HG03280 (cell line): ENCODE data around the gene GALNS.
"Not testable (repeated sequence)": the region's sequence is repeated elsewhere in the genome, so short reads cannot be mapped to it uniquely, and the experiment has no call there.

Experiments used
- ATAC-seq: cut with Tn5 transposase; IDR thresholded peaks from one replicate; pipeline ENCODE4 v1.9.1; 2021; ENCODE audit warnings: mild to moderate bottlenecking, moderate library complexity; ENCODE audit not compliant: unreplicated experiment

The GALNS gene

DNA sequence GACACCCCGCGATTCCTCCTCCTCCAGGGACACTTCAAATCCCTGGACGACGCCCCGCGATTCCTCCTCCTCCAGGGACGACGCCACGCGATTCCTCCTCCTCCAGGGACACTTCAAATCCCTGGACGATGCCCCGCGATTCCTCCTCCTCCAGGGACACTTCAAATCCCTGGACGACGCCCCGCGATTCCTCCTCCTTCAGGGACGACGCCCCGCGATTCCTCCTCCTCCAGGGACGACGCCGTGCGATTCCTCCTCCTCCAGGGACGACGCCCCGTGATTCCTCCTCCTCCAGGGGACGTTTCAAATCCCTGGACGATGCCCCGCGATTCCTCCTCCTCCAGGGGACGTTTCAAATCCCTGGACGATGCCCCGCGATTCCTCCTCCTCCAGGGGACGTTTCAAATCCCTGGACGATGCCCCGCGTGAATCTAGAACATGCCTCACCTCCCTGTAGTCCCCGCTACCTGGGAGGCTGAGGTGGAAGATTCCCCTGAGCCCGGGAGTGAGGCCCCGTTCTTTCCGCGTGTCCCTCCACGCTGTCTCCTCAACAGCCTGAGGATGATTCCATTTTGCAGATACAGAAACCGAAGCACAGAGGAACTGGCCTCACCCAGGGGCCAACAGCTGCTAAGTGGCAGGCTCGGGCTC lies 33.1 kb upstream of the GALNS start:
- not testable (repeated sequence) for ATAC-seq

GRCh38 chr16:88888461-88889387 lies 32.0 kb upstream of the GALNS start:
- no peak for ATAC-seq

- no peak for ATAC-seq
Observed at GRCh38 chr16:88888057-88888456, 31.3 kb upstream of the GALNS start.

- ATAC-seq, result no peak
Observed at GRCh38 chr16:88886845-88887521, 30.2 kb upstream of the GALNS start.

DNA sequence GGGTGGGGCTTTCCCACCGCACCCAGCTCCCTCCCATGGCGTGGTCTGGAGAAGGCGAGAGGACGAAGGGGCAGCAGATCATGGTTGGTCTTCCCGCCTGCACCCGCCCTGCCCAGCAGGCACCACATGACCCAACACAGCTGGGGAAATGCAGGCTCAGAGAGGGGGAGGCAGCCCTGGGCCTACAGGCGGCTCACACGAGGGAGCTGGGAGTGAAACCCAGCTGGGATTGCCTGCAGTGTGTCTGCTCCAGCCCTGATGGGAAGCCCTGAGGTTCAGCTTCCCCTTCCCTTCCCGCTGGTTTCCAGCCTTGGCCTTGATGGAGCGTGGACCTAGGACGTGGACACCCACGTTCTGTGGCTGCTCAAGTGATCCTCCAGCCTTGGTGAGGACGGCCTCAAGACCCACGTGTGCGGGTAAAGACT lies 29.7 kb upstream of the GALNS start:
- ATAC-seq, result no peak

DNA sequence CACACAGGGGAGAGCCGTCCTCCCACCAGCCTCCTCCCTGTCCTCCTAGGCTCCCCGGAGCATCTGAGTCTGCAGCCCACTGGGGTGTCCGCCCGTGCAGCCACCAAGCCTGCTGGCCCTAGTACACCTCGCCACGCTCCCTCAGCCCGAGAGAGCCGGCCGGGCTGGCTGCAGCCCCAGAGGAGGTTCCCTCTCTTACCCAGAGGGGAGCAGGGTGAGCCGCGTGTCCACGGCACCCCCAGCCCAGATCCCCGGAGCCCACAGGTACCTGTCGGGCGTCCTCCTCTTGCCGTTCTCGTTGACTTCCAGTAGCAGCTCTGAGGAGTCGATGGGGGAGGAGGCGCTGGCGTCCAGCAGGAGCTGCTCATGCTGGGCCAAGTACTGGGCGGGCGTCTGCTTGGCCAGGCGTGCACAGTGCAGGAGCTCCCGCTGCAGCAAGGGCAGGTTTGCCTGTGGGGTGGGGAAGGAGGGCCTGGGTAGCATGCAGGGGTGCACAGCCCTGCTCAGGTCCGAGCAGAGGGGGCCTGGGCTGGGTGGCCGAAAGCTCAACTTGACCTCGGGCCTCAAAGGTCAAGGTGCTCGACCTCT lies 29.0 kb upstream of the GALNS start:
- ATAC-seq, result no peak

DNA sequence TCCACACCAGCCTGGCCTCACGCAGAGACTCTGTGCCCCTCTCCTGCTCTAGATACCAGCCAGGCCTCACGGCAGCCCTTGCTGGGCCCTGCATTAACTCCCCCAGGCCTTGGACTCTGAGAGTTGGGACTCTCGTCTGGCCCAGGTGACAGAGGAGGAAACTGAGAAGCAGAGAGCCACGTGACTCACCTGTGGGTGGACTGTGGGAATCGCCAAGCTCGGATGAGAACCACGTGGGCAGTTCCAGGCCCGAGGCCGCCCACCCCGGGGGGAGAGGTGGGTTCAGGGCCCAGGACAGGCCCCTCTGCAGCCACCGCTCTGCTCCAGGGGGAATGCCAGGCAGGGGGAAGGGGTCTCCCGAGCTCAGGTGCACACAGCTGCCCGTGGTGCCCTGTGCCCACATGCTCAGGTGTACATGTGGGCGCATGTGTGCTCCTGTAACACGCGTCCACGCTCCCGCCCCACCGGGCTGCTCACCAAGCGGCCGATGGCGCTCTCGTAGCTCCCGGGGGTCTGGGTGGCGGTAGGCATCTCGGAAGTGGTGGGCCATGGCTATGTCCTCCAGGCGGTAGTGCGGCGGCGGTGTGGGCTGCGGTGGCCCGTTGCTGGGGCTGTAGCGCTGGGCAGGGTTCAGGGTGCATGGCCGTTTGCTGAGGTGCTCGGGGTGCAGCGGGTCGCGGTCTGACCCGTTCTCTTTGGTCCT lies 28.0 kb upstream of the GALNS start:
- ATAC-seq, result no peak

- ATAC-seq, result no peak
Observed at GRCh38 chr16:88883946-88884345, 27.2 kb upstream of the GALNS start.

GRCh38 chr16:88883117-88883895 lies 26.6 kb upstream of the GALNS start:
- ATAC-seq, result no peak

GRCh38 chr16:88882358-88883030 lies 25.7 kb upstream of the GALNS start:
- ATAC-seq, result no peak

GRCh38 chr16:88881675-88882357 lies 25.1 kb upstream of the GALNS start:
- no peak for ATAC-seq

DNA sequence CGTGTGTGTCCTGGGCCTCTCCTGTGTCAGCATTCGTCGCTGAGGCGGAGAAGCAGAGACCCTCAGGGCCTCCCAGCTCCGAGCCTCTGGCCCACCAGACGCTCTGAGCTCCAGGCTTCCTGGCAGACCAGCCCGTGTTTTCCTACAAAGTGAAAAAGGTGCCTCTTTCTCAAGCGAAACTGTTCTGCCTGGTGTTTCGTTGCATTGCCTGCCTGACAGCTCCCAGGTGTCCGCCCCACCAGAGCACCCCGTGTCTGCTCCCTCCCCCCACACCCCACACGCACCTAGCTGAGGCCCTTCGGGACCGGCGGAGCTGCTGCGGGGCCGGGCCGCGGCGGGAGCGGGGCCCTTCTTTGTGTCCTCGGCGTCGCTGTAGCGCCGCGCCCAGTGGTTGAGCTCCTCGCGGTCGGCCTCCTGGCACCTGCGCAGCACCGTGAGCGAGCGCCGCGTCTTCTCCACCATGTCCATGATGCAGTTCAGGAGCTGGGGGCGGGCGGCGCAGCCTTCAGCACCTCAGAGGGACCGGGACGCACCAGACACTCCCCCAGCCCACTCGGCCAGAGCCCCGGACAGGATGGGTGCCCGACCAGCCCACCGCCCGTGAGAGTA lies 24.4 kb upstream of the GALNS start:
- ATAC-seq, result no peak

DNA sequence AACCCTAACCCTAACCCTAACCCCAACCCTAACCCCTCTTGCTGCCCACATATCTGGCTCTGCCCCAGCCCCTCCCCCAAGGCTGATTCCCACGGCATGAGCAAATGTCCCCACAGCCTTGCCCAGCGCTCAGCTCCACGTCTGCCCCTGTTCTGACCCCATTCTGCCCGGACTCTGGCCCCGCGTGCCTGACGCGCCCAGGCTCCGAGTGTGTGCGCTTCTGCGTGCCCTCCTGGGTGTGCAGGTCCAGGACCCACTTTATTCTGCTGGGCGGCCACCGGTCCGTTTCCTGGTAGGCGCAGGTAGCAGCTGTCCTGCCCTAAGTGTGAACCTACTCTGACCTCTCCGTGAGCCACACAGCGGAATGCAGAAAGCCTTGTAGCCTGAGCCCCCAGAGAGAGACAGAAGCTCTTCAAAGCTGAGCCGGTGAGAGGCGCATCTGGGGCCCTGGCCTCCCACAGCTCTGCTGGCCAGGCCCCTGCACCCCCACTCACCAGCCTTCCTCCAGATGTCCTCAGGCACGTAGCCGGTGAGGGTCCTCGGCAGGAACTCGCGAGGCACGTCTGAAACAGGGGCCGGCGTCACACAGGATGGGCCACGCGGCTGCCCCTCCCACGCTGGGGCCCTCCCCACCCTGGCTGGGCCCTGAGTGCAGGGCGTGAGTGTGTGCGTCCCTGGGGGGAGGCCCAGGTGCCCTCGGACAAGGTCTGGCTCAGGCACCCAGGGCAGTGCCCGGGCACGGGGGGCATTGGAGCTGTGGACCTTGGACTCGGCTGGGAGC lies 23.7 kb upstream of the GALNS start:
- no peak for ATAC-seq

DNA sequence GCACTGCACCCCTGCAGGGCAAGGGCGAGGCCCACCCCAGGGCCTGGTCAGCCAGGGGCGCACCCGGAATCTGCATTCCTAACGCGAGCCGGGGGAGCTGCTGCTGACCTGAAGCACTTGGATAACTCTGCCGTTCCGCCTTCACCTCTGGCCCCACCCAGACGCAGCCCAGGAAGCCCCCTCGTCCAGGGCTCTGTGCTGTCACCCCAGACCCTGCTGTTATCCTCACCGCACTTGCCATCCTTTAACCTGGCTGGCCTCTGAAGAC lies 23.0 kb upstream of the GALNS start:
- no peak for ATAC-seq

DNA sequence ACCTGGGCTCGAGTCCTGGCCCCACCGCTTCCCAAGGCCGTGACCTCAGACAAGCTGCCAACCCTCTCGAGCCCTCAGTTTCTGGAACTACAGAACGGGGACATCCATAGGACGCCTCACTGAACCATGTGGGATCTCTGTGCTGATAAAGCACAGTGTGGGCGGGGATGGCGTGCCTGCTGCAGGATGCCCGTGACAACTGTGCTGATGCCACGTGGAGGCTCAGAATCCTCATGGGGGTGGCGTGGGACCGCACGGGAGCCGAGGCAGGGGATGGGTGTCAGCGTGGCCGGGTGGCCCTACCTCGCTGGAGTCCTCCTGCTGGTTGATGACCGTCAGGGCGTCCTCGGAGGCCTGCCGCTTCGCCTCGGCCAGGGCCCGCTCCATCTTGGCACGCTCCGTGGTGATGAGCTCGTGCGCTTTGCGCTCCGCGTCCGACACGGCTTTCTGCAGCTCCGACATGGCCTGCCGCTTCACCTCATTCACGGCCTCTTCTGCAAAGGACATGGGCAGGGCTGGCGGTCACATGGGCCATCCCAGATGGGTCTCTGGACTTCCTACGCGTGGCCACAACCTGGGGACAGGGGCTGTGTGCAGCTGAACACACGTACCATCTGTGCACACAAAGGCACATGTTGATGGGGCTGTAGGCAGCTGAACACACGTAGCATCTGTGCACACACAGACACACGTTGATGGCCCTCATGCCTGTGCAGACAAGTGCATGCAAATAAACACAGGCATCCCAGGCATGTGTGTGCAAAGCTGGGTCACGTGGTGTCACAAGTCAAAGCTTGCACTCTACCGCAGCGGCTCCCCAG lies 22.4 kb upstream of the GALNS start:
- no peak for ATAC-seq

DNA sequence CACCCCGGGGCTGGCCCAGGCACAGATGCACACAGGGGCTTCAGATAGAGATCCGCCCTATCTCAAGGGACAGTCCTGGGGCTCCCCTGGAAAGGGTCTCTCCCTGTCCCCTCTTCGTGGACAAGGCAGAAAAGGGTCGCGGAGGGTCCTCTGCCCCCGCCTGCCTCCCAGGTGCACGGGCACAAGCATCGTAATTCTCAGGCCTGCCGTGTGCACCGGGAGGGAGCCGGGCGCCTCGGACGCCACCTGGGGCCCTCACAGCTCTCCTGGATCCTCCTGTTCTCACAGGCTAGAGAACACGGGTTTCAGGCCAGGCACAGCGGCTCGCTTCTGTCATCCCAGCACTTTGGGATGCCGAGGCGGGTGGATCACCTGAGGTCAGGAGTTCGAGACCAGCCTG lies 21.6 kb upstream of the GALNS start:
- ATAC-seq, result no peak
